ENCODE measurements around the gene METTL1.
A peak's percentile ranks its signal among the peaks of the same experiment; 100 is the strongest.
"Not testable (repeated sequence)": the region's sequence is repeated elsewhere in the genome, so short reads cannot be mapped to it uniquely, and the experiment has no call there.

Gene METTL1

GRCh38 chr12:57797933-57798332, 26.0 kb upstream of the METTL1 start:
- DNase-seq (ENCODE audit: low read depth, low spot score) = no peak

- DNase-seq (ENCODE audit: low read depth, low spot score) = no peak
Measured at GRCh38 chr12:57796996-57797395, 25.1 kb upstream of the METTL1 start.

GRCh38 chr12:57795354-57795753, 23.4 kb upstream of the METTL1 start:
- no peak for DNase-seq (ENCODE audit: low read depth, low spot score)

- no peak for DNase-seq (ENCODE audit: low read depth, low spot score)
Measured at GRCh38 chr12:57793920-57794319, 22.0 kb upstream of the METTL1 start.

- DNase-seq (ENCODE audit: low read depth, low spot score) = no peak
Measured at GRCh38 chr12:57783861-57784260, 12.0 kb upstream of the METTL1 start.

- DNase-seq (ENCODE audit: low read depth, low spot score) = no peak
Measured at GRCh38 chr12:57783466-57783801, 11.5 kb upstream of the METTL1 start.

- DNase-seq (ENCODE audit: low read depth, low spot score) = peak; percentile 82
Measured at GRCh38 chr12:57782608-57783465, 10.9 kb upstream of the METTL1 start, which contains the start of gene TSFM. Gene TSFM (plus strand): TSS chr12:57782787. CDS start chr12:57782802, 15 bp downstream.

- DNase-seq (ENCODE audit: low read depth, low spot score) = no peak
Measured at GRCh38 chr12:57782243-57782607, 10.3 kb upstream of the METTL1 start.

- DNase-seq (ENCODE audit: low read depth, low spot score) = no peak
Measured at GRCh38 chr12:57781801-57782200, 9.9 kb upstream of the METTL1 start.

- no peak for DNase-seq (ENCODE audit: low read depth, low spot score)
Measured at GRCh38 chr12:57781244-57781643, 9.3 kb upstream of the METTL1 start.

- DNase-seq (ENCODE audit: low read depth, low spot score) = no peak
Measured at GRCh38 chr12:57780284-57780897, 8.5 kb upstream of the METTL1 start.

GRCh38 chr12:57779736-57780135, 7.8 kb upstream of the METTL1 start:
- no peak for DNase-seq (ENCODE audit: low read depth, low spot score)

- DNase-seq (ENCODE audit: low read depth, low spot score) = no peak
Measured at GRCh38 chr12:57777911-57778310, 6.0 kb upstream of the METTL1 start.

GRCh38 chr12:57777367-57777766, 5.5 kb upstream of the METTL1 start:
- no peak for DNase-seq (ENCODE audit: low read depth, low spot score)

GRCh38 chr12:57776247-57776587, 4.3 kb upstream of the METTL1 start:
- DNase-seq (ENCODE audit: low read depth, low spot score) = no peak

GRCh38 chr12:57775563-57776246, 3.8 kb upstream of the METTL1 start:
- DNase-seq (ENCODE audit: low read depth, low spot score) = no peak

- DNase-seq (ENCODE audit: low read depth, low spot score) = no peak
Measured at GRCh38 chr12:57775044-57775443, 3.1 kb upstream of the METTL1 start.

GRCh38 chr12:57774634-57775033, 2.7 kb upstream of the METTL1 start:
- not testable (repeated sequence) for DNase-seq (ENCODE audit: low read depth, low spot score)

GRCh38 chr12:57772429-57773322, 771 bp upstream of the METTL1 start, which contains the start of gene EEF1AKMT3:
Gene EEF1AKMT3 (plus strand): TSS chr12:57772614. CDS start chr12:57772725, 111 bp downstream.
- no peak for DNase-seq (ENCODE audit: low read depth, low spot score)

GRCh38 chr12:57771236-57771872, 551 bp downstream of the METTL1 start:
- peak; percentile 71 for DNase-seq (ENCODE audit: low read depth, low spot score)

GRCh38 chr12:57770734-57771133, 1.2 kb downstream of the METTL1 start:
- no peak for DNase-seq (ENCODE audit: low read depth, low spot score)
